DMS153 (cell line): ENCODE measurements around the gene RNASE7.
"Not testable (repeated sequence)": the region's sequence is repeated elsewhere in the genome, so short reads cannot be mapped to it uniquely, and the experiment has no call there.

Source experiments
- DNase-seq: peaks from one replicate; lab custom pipeline; 2025; lab: John Stamatoyannopoulos, UW

Gene RNASE7

GRCh38 chr14:21023817-21024584, 18.2 kb upstream of the RNASE7 start:
- DNase-seq = no peak

GRCh38 chr14:21024585-21025370, 17.4 kb upstream of the RNASE7 start, which contains the start of gene NDRG2:
Gene NDRG2, minus strand, starts transcription at chr14:21025061. Its CDS starts 1,746 bp downstream, at chr14:21023315.
- DNase-seq = peak; percentile 4

- DNase-seq = no peak
Observed at GRCh38 chr14:21025371-21026273, 16.5 kb upstream of the RNASE7 start.

- DNase-seq = no peak
Observed at GRCh38 chr14:21026274-21026987, 15.7 kb upstream of the RNASE7 start.

GRCh38 chr14:21026988-21027315, 15.2 kb upstream of the RNASE7 start:
- DNase-seq = no peak

GRCh38 chr14:21029917-21030316, 12.2 kb upstream of the RNASE7 start, which contains the start of gene TPPP2:
Gene TPPP2, plus strand, starts transcription at chr14:21030217. Its CDS starts 365 bp downstream, at chr14:21030582.
- no peak for DNase-seq

- no peak for DNase-seq
Observed at GRCh38 chr14:21030531-21030930, 11.6 kb upstream of the RNASE7 start.

GRCh38 chr14:21032326-21033132, 9.6 kb upstream of the RNASE7 start:
- no peak for DNase-seq

GRCh38 chr14:21033133-21033698, 8.9 kb upstream of the RNASE7 start:
- DNase-seq = no peak

GRCh38 chr14:21034707-21035106, 7.5 kb upstream of the RNASE7 start, which contains the start of gene RNASE13:
Gene RNASE13, minus strand, starts transcription at chr14:21034807. Its CDS starts 519 bp downstream, at chr14:21034288.
- no peak for DNase-seq

GRCh38 chr14:21036751-21037150, 5.4 kb upstream of the RNASE7 start:
- DNase-seq = no peak

- DNase-seq = no peak
Observed at GRCh38 chr14:21037156-21037555, 5.0 kb upstream of the RNASE7 start.

- peak; percentile 36 for DNase-seq
Observed at GRCh38 chr14:21038441-21039422, 3.4 kb upstream of the RNASE7 start.

- DNase-seq = peak; percentile 55
Observed at GRCh38 chr14:21039585-21040369, 2.4 kb upstream of the RNASE7 start.

- DNase-seq = no peak
Observed at GRCh38 chr14:21040370-21040925, 1.7 kb upstream of the RNASE7 start.

- not testable (repeated sequence) for DNase-seq
Observed at GRCh38 chr14:21040941-21041340, 1.2 kb upstream of the RNASE7 start.

GRCh38 chr14:21042918-21043317, 756 bp downstream of the RNASE7 start:
- no peak for DNase-seq
